ENCODE results near the gene MTHFSD. TPM values are rescaled to one million over a fixed set of nuclear protein-coding genes. Genes with fewer than 3 reads are reported as not detected.

MTHFSD gene
- total and polyA plus RNA-seq, 9 donors: 9.9 to 15.4 (median 12.3) TPM

- Histone ChIP-seq H3K4me1 (ENCODE audit: control insufficient read depth, insufficient read depth, low read length) (no peaks in the 10 kb centered on the region), H3K36me3 (ENCODE audit: control insufficient read depth, insufficient read depth, low read length) (no peaks in the 10 kb centered on the region), H3K9me3 (replicated peaks; ENCODE audit: control insufficient read depth, low read depth, low read length) (peaks cover 12% of the 10 kb centered on the region), H3K27me3 (ENCODE audit: control insufficient read depth, insufficient read depth, low read length) (peaks cover 79% of the 10 kb centered on the region), H3K4me3 (ENCODE audit: low read length) (no peak overlapping the region), H3K27ac (ENCODE audit: low read length) (no peak overlapping the region)
- no peak for DNase-seq
- 36% methylated on average over 9 of the region's 15 CpGs for WGBS (ENCODE audit: insufficient coverage)
These were observed 74.6 kb downstream of the MTHFSD start for GRCh38 chr16:86480444-86480843.

Other genes with a start within 250 kb of the MTHFSD start
- gene FOXF1, start 44.7 kb downstream of the MTHFSD start, total RNA-seq: not detected
- 1 to 10 TPM in 1 of 8 donors, under 1 TPM in 4, not detected in 3; 0.04 to 1.8 (median 0.05) TPM for gene FOXF1, start 44.7 kb downstream of the MTHFSD start, polyA plus RNA-seq (ENCODE audit: insufficient read depth in 1 of 8, insufficient read length in 8 of 8, low replicate concordance in 1 of 8)
- gene FOXC2, start 11.6 kb upstream of the MTHFSD start, total RNA-seq: 0.13 TPM
- gene FOXC2, start 11.6 kb upstream of the MTHFSD start, polyA plus RNA-seq (ENCODE audit: insufficient read depth in 1 of 8, insufficient read length in 8 of 8, low replicate concordance in 1 of 8): 1 to 10 TPM in 7 of 8 donors, under 1 TPM in 1; 0.32 to 2.0 (median 1.2) TPM
- 0.40 TPM for gene FOXL1, start 23.3 kb upstream of the MTHFSD start, total RNA-seq
- gene FOXL1, start 23.3 kb upstream of the MTHFSD start, polyA plus RNA-seq (ENCODE audit: insufficient read depth in 1 of 8, insufficient read length in 8 of 8, low replicate concordance in 1 of 8): under 1 TPM; 0.19 to 0.82 (median 0.41) TPM

Data from muscle of leg (tissue), 11 donors.